ENCODE data around the gene TNFRSF1B.

Gene TNFRSF1B

GRCh38 chr1:12176298-12177118 lies 9.7 kb downstream of the TNFRSF1B start:
- no peak for DNase-seq

DNA sequence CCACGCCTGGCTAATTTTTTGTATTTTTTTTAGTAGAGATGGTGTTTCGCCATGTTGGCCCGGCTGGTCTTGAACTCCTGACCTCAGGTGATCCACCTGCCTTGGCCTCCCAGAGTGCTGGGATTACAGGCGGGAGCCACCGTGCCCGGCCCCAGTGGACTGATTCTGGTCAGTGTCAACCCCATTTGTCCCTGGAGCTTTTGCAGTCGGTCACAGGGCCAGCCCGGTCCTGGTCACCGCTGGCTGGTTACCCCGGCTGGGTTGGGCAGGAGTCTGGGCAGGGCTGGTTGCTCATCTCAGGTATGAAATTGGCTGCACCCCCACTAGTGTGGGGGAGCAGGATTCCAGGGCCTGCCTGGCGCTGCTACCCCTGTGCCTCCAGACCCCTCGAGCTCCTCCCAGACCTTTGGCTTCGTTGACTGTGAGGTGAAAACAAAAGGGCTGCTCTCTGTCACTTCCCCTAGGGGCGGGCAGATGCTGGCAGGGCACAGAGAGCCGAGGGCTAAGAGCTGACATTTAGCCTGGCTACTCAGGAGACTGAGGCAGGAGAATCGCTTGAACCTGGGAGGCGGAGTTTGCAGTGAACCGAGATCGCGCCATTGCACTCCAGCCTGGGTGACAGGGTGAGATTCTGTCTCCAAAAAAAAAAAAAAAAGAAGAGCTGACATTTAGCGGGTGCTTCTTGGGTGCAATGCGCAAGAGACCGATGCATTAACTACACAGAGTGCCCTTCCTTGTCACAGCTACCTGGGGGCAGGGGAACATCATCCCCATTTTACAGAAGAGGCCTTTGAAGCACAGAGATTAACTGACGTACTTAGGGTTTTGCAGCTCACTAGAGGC lies 10.6 kb downstream of the TNFRSF1B start:
- DNase-seq: peak in 1 of 2 donors; percentile 45

- DNase-seq: peak; percentile 85 to 87
Observed at GRCh38 chr1:12177999-12178441, 11.2 kb downstream of the TNFRSF1B start.

- no peak for DNase-seq
Observed at GRCh38 chr1:12178511-12178910, 11.7 kb downstream of the TNFRSF1B start.

GRCh38 chr1:12179111-12179519 lies 12.3 kb downstream of the TNFRSF1B start:
- peak; percentile 82 to 86 for DNase-seq

DNA sequence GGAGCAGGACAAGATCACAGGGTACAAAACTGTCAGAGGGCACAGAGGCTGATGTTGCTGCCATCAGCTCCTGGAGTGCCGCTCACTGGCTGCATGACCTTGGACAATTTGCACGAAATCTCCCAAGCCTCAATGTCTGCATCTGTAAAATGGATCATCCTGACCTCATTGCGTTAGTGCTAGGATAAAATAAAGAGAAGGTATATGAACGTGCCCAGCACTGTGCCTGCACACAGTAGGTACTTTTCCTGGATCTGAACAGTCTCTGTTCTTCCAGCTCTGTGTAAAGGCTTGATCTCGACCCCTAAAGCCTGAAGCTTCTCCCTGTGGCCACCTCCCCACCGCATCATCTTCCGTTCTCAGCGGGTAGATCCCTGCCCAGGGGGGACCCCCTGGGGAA lies 12.9 kb downstream of the TNFRSF1B start:
- DNase-seq: no peak

DNA sequence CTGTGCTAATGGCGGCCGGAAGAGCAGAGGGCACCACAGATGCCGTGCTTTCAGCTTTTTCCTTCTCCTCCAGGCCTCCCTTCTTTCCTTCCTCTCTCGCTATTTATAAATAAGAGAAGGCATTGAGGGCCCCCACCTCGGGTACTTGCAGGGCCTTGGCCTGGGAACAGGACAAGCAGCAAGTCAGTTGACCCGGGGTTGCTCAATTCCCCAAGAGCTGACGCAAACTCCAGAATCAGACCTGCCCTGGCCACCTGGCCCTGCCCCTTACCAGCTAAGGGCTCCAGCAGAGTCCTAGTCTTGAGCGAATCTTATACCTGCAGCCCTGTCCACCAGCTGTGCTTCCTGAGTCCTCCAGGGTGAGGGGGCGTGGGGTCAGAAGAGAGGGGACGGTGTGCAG lies 13.5 kb downstream of the TNFRSF1B start:
- DNase-seq: peak in 1 of 2 donors; percentile 66

DNA sequence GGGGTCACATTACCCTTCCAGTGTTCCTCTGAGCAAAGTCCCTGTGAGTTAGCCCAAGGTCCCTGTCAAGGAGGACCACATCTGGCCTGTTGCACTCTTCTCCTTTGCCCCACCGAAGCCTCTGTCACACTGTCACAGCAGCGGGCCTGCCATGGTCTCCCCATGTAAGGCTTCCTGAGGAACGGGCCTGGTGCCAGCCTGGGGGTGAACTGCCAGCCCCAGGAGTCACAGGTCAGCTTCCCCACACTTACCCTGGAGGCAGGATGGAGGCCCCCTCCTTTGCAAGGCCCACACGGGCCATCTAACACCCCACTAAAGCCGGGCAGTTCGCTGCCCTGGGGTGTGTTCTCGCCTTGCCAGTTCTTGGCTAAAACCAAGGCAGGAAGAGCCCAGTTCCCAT lies 14.1 kb downstream of the TNFRSF1B start:
- DNase-seq: no peak

DNA sequence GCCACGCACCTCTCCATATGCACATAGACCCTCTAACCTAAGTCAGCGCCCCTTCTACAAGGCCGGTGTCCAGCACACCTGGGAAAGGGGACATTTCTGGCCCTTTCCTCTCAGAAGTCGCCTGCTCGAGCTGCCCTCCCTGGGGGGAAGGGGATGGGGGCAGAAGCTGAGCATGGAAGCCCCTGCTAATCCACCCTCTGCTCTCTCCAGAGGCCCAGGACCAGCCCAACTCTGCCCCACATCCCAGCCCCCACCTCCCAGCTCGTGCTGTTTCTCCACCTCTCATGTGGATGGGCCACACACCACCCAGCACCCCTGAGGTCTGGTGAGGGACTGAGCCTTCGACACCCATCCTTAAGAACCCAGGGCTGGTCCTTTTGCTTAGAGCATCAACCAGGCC lies 14.8 kb downstream of the TNFRSF1B start:
- no peak for DNase-seq

DNA sequence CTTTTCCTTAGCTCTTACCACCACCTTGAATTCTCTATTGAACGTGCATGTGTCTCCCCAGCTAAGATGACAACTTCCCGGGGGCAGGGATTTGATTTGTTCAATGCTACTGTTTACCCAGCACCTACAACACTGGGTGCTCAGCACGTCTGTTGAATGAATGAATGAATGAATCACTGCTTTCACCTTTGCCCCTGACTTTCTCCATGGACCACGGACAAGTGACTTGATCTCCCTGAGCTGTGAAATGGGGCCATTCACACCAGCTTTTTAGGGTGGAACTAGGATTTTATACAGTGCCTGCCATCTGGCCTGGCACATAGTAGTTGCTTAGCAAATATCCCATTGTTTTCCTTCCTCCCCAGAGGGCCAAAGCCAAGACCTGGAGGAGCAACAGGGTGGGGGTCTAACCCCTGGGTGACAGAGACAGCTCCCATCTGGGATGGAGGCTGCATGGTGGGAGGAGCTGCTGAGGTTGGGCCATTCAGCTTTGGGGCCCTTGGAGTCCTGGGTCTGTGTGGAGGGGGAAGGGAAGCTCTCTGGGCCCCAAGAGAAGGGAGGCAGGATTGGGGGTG lies 15.7 kb downstream of the TNFRSF1B start:
- DNase-seq: no peak

GRCh38 chr1:12183095-12183794 lies 16.5 kb downstream of the TNFRSF1B start:
- DNase-seq: no peak

- DNase-seq: peak in 1 of 2 donors; percentile 74
Observed at GRCh38 chr1:12184008-12184681, 17.4 kb downstream of the TNFRSF1B start.

DNA sequence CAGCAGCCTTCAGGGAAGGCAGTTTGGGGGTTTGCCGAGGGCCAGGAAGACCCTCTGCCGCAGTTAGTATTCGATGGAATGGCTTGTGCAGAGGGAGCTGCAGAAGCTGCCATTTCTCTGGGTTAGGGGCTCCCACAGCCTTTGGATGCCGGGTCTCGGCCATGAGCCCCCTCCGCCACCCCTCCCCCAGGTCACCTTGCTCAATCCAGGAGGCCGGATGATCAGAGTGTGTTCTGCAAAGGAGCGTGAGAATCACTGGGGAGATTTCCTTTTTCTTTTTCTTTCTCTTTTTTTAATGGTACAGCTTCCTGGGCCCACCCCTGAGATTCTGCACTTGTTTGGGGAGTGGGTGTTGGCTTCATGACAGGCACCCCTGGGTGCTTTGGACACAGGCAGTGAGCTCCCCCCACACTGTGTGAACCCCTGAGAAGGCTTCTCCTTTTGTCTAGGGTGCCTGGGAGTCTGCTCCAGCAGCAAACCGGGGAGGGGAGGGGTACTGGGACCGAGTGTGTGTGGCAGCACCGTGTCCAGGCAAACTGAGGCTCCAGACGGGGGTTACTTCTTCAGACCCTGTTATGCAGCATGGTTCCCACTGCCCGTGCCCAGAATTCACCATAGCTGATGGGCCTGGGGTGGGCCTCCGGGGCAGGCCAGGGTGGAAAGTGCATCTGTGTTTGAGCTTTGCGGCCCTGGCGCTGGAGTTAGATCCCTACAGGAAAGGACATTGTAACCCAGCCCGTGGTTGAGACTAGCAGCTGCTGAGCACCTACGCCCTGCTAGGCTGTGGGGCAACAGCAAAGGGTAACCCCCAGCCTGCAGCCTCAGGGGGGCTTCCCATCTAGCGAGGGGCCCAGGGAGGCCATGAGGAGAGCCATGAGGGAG lies 18.5 kb downstream of the TNFRSF1B start:
- no peak for DNase-seq

- DNase-seq: no peak
Observed at GRCh38 chr1:12185918-12186678, 19.3 kb downstream of the TNFRSF1B start.

DNA sequence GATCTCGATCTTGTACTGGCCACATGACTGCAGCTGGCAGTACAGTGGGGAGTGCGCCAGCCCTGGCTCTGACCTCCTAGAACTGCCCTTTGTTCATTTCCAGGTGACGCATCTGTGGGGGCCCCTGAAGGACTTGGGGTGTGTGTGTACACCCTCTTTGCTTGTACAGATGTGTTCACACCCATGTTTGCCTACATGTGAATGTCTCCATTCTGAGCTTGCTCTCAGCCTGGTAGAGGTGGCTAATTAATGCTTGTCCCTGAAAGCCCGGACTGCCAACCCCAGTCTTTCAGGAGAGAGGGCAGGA lies 19.8 kb downstream of the TNFRSF1B start:
- no peak for DNase-seq

GRCh38 chr1:12188115-12188514 lies 21.3 kb downstream of the TNFRSF1B start:
- no peak for DNase-seq

GRCh38 chr1:12188657-12189327 lies 22.0 kb downstream of the TNFRSF1B start:
- DNase-seq: no peak

DNA sequence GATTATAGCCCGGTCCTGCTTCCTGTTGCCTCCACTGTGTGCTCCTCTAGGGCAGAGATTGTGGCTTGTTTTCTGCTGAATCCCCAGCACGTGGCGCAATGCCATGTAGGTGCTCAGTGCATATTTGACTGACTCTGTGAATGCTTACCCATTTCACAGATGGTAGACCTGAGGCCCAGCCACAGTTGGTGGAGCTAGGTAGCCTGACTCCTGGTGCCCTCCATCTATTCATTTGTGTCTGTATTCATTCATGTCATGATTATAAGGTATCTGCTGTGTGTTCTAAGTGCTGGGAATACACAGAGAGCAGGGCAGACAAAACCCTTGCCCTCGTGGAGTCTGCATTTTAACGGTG lies 22.5 kb downstream of the TNFRSF1B start:
- DNase-seq: no peak

- DNase-seq: no peak
Observed at GRCh38 chr1:12191242-12192032, 24.6 kb downstream of the TNFRSF1B start.

Measured in CD4-positive, alpha-beta T cell treated with Interleukin-4 for 1 hour (primary cell).